ENCODE results near the gene RHBDD2.
A peak's percentile ranks its signal among the peaks of the same experiment; 100 is the strongest.
"Not testable (repeated sequence)": the region's sequence is repeated elsewhere in the genome, so short reads cannot be mapped to it uniquely, and the experiment has no call there.

RHBDD2 gene

GRCh38 chr7:75866489-75867389, 12.1 kb upstream of the RHBDD2 start:
- DNase-seq, result peak; percentile 45

- no peak for DNase-seq
These were observed 11.5 kb upstream of the RHBDD2 start for GRCh38 chr7:75867390-75867717.

GRCh38 chr7:75868153-75868552, 10.7 kb upstream of the RHBDD2 start:
- no peak for DNase-seq

GRCh38 chr7:75869776-75870379, 9.0 kb upstream of the RHBDD2 start:
- DNase-seq, result no peak

GRCh38 chr7:75870557-75871161, 8.2 kb upstream of the RHBDD2 start:
- no peak for DNase-seq

- no peak for DNase-seq
These were observed 6.6 kb upstream of the RHBDD2 start for GRCh38 chr7:75872073-75872782.

- DNase-seq, result not testable (repeated sequence)
These were observed 4.7 kb upstream of the RHBDD2 start for GRCh38 chr7:75874180-75874579.

GRCh38 chr7:75875113-75876080, 3.4 kb upstream of the RHBDD2 start:
- DNase-seq, result no peak

GRCh38 chr7:75876126-75876881, 2.5 kb upstream of the RHBDD2 start:
- no peak for DNase-seq

GRCh38 chr7:75878312-75878768, 494 bp upstream of the RHBDD2 start:
- no peak for DNase-seq

GRCh38 chr7:75879771-75880184, 944 bp downstream of the RHBDD2 start:
- no peak for DNase-seq

- no peak for DNase-seq
These were observed 1.4 kb downstream of the RHBDD2 start for GRCh38 chr7:75880242-75880641.

- no peak for DNase-seq
These were observed 2.7 kb downstream of the RHBDD2 start for GRCh38 chr7:75881436-75882095.

GRCh38 chr7:75883265-75883824, 4.5 kb downstream of the RHBDD2 start:
- not testable (repeated sequence) for DNase-seq

- DNase-seq, result no peak
These were observed 5.6 kb downstream of the RHBDD2 start for GRCh38 chr7:75884476-75884875.

- DNase-seq, result no peak
These were observed 6.2 kb downstream of the RHBDD2 start for GRCh38 chr7:75885036-75885435.

- no peak for DNase-seq
These were observed 9.0 kb downstream of the RHBDD2 start for GRCh38 chr7:75887669-75888369.

- no peak for DNase-seq
These were observed 9.8 kb downstream of the RHBDD2 start for GRCh38 chr7:75888464-75889222.

Measured in NCI-H748 treated with DMSO at 0.1 percent for 48 hours (cell line).